NOMO-1 treated with DMSO at 0.1 percent for 48 hours (cell line): Measurements from ENCODE around the gene MZB1.

Experiments used
- DNase-seq: peaks from one replicate; lab custom pipeline; 2025; ENCODE audit not compliant: unreplicated experiment; lab: John Stamatoyannopoulos, UW

Gene MZB1, protein sequence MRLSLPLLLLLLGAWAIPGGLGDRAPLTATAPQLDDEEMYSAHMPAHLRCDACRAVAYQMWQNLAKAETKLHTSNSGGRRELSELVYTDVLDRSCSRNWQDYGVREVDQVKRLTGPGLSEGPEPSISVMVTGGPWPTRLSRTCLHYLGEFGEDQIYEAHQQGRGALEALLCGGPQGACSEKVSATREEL

DNA sequence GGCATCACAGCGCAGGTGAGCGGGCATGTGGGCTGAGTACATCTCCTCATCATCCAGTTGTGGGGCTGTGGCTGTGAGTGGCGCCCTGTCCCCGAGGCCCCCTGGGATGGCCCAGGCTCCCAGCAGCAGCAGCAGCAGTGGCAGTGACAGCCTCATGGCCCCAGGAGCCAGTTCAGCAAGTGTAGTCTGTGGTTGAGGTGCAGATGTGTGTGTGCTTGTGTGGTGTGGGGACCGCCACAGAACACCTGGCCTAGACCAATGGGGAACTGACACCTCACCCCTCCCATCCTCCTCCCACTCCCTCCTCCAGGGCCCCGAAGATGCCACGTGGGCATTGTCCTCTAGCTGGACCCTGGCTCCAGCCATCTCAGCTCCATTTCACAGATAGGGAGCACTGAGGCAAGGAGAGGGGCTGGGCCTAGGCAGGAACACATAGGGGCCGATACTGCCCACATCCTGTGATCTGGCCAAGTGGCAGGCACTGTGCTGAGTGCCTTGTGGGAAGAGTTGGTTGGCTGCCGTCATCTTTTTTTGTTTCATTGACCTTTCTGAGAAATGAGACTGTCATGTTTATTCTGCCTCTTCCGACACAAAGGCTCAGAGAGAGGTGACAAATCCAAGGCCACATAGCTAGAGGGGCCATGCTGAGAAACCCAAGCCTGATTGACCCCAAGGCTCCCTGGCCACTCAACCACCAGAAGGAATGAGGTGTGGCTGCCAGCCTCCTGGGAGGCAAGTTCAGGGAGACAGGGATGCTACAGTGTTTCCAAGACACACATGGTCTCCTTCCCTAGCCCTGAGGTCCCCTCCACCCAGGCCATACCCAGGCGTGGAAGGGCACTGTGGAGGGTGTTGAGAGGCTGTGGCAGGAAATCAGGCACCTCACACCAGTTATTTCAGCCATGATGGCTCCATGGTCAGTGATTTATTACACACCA is at the start of gene MZB1:
TSS of gene MZB1 (minus strand) at position 213 of the 938 bp plus-strand sequence. CDS start at position 156, 57 bp downstream.
- no peak for DNase-seq

DNA sequence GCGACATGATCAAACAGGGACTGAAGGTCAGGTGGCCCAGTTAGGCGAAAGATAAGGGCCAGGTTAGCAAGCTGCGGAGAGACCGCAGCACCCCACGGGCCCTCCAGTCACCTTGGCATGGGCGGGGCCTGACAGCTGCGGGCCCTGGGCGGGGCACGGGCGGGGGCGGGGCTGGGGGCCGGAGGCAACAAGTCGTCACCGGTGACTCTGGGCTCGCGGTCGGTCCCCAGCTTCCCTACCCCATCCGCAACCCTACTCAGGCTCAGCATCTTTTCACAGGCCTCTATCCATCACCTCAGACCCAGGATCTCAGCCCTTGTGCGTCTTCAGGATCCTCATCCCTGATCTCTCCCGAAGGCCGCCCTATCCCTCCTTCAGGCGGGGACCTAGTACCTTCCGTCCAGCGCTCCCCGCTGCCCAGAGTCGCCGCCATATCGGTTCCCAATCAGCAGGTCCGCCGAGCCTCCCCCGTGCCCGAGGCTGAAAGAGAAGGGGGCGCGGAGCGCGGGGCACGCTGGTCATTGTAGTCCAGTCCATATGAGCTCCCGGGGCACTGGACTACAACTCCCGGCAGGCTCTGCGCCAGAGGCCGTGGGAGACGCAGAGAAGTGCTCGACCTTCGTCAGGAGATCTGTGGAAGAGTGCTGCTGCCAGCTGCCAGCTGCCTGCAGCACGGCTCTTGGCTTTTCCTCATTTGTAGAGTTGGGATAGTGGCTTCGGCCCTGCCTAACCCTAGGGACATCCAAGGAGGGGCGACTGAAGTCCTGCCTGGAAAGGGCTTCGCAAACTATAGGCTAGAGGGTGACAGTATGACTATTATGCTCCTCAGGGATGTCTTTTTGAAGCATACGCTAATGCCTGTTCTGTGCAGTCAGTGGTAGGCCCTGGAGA is 49.5 kb upstream of the MZB1 start, which contains the start of gene DNAJC18:
TSS of gene DNAJC18 (minus strand) at position 513 of the 891 bp plus-strand sequence. CDS start at position 433, 80 bp downstream.
- peak; percentile 85 for DNase-seq

DNA sequence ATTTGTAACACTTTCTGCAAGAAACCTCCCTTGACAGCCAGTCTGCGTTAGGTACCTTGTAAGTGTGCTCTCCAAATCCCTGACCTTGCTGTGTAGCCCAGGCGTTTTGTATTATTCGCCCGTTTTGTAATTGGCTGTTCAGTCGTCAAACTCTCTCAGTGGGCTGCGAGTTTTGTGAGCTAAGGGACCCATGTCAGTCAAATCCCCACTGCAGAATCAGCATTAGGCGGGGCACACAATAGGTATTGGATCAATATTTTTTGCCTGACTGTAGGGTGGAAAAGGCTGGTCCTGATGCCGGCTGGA is 48.9 kb upstream of the MZB1 start:
- no peak for DNase-seq

DNA sequence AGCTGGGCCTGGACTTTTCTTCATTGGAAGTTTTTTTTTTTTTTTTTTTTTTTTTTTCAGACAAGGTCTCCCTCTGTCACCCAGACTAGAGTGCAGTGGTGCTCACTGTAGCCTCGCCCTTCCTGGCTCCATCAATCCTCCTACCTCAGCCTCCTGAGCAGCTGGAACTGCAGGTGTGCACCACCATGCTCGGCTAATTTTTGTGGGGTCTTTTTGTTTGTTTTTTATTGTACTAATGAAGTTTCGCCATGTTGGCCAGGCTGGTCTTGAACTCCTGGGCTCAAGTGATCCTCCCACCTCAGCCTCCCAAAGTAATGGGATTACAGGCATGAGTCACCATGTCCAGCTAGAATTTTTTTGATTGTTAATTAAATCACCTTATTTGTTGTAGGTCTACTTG is 46.0 kb upstream of the MZB1 start:
- DNase-seq: no peak

DNA sequence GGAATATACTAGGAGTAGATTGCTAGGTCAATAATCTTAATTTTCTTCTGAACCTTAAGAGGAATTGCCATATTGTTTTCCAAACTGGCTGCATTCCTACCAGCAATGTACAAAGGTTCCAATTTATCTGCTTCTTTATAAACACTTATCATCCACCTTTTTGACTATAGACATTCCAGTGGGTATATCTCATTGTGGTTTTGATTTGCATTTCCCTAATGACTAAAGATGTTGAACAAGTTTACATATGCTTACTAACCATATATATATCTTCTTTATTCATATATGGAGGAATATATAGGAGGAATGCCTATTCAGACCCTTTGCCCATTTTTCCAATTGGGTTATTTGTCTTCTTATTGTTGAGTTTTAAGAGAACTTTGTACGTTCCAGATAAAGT is 42.0 kb upstream of the MZB1 start:
- no peak for DNase-seq

DNA sequence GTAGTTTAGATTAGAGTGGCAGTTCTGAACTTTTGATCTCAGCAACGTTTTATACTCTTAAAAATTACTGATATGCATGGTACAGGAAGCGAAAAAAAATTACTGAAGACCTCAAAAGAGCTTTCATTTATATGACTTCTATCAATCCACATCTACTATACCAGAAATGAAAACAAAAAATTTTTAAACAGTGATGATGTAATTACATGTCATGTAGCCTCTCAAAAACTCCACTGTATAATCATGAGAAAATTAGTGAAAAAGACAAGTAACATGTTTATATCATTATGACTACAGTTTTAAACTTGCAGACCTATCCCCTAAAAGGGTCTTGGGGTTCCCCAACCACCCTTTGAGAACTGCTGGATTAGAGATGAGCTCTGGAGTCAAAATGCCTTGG is 40.3 kb upstream of the MZB1 start:
- DNase-seq: no peak

DNA sequence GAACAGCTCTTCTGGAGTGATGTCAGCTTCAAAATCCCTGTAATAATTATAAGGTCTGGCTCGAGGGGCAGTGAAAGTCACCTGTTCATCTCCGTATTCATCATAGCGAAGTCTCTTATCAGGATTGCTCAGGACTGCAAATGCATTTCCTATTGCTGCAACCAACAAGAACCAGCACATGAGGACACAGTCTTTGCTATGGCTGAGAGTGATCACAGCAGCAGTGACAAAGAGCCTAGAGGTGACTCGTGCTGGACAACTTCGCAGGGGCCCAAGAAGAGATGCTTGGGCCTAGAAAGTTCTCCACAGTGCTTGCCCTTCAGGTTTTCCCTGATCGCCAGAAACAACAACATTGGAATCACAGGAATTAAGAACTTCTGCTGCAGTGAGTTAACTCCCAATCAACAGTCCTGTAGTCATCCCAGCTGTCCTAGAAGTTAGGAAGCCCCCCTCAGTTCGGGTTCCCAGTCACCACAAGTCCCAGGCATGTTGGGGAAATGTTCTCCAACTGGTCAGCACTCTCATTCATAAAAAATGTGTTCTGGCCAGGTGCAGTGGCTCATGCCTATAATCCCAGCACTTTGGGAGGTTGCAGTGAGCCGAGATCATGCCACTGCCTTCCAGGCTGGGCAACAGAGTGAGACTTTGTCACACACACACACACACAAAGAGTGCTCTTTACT is 36.6 kb upstream of the MZB1 start:
- no peak for DNase-seq

DNA sequence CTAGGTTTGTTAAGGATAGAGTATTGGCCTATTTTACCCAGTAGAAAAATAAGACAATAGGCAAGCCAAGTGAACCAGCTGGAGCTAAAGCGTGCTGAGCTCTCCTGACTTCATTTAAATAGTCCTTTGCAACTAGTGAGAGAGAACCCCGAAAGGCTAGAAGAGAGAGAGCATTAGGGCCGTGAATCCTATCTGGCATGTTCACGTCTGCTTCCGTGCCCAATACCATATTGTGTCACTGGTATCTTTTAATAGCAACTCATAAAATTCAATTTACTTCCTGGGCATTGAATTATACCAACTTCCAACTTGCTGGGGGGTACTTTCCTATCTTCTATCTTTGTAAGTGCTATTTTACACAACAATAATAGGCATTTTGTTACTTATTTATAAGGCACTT is 35.8 kb upstream of the MZB1 start:
- no peak for DNase-seq

DNA sequence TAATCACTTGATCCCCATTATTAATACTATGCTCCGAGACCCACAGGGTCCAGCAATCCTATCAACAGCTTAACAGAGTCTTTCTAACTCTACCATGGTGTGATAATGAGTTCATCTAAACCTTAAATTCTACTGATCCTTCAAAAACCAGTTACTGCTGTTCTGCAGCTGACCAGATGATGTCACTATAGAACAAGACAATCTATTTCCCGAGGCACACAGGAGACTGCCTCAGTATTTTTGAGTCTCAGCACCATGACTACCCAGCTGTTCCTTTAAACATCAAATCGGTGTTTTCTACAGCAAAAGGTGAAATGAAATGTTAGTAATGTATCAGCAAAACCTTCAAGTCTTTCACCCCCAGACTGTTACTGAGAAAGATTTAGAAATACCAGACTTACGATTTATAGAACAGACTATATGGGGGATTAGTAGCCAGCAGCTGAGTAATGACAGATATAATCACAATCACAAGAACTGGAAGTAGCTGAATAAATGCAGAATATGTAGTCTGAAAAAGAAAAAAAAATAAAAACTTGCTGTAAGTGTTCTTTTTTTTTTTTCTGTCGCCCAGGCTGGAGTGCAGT is 32.7 kb upstream of the MZB1 start:
- DNase-seq: peak; percentile 82

DNA sequence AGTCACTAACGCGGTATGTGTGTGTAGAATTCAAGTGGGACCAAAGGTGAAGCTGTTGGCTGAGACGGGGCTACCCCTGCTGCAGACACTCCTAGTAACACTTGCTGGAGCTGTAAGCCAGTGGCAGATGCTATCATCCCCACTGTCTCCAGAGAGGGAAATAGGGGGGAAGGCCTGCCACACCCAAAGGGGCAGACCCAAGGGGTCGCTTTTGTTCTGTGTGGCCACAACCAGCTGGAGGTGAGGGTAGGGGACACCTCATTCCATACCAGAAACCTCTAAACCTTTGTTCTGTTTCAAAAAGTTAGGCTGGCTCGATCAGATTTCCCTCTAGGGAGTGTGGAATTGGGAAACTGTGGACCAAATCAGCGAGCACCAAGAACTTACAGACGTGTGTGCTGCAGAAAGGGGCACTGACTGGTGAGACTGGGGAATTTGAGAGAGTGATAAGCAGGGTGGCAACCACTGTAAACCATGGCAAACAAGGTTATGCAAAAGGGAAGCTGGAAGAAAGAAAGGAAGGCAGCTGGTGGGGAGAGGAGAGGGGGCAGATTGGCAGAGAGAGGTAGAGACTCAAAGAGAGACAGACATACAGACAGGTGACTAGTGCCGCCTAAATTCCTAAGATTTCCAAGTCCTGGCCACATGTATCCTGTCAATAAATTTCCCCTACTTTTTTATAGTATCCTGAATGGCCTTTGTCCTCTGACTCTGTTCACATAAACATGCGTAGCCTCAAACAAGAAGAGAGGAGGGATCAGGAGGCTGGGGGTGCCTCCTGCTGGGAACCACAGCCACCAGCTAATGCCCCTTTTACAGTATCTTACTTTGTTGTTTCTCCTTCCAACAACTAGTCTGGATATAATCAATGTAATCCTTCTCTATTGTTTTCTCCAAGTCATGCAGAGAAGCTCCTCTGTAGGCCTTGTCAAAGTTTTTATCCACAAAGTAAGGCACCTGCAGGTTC is 29.8 kb upstream of the MZB1 start:
- no peak for DNase-seq

DNA sequence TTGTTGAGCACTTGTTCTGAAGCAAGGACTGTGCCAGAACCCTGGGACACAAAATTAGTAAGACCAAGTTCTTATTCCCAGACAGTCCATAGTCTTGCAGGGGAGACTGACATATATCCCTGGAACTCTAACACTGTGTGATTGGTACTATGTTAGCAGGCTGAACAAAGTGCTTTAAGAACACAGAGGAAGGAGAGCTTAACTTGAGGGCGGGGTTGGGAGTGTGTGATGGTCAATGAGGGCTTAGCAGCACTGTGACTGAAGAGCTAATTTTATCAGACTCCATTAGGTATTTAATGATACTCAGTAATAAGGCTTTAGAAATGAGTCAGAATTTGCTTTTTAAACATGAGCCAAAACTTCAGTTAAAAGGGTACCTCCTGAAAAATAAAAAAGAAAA is 29.1 kb upstream of the MZB1 start:
- DNase-seq: no peak

DNA sequence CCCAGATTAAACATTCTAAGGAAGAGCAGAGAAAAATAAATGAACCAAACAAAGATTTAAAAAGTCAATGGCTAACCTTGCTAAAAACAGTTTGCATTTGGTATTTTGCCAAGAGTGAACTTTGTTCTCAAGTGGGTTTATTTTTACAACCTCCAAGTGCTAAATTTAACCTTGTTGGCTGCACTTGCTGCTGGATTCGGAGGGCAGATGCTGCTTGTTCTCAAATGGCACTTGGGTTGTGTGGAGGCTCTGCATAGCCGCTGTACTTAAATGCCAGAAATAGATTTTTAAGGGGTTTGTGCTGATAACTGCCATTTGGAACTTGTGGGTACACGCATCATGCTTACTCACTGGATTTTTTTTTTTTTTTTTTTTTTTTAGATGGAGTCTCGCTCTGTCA is 27.5 kb upstream of the MZB1 start:
- no peak for DNase-seq

DNA sequence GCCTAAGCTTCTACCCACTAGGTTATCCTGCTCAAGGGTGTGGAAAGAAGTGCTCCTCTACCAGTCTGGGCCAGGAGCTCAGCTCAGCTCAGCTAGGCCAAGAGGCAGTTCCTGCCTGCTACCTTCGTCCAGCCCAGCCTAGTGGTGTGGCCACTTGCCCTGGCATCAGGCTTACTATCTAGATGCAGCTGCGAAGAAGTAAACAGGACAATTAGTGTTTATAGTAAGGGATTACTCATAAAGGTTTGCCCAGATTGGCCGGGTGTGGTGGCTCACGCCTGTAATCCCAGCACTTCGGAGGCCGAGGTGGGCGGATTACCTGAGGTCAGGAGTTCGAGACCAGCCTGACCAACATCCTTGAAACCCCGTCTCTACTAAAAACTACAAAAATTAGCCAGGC is 26.9 kb upstream of the MZB1 start:
- no peak for DNase-seq

DNA sequence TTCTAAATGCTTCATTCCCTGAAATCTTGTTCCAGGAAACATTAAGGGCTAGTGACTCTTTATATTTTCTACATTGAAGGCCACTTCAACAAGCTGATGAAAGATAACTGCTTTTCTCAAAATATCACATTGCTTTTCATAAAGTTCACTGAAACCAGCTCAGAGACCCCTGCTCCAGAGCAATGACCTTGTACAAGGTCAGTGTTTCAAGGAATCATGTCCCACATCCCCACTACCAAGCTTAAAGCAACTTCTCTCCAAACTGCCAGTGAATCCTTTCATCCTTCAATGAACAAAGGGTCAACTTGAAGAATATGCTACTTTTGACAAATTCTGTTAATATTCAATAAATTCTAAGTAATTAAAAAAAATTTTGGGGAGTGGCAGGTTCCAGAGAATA is 26.2 kb upstream of the MZB1 start:
- DNase-seq: no peak

DNA sequence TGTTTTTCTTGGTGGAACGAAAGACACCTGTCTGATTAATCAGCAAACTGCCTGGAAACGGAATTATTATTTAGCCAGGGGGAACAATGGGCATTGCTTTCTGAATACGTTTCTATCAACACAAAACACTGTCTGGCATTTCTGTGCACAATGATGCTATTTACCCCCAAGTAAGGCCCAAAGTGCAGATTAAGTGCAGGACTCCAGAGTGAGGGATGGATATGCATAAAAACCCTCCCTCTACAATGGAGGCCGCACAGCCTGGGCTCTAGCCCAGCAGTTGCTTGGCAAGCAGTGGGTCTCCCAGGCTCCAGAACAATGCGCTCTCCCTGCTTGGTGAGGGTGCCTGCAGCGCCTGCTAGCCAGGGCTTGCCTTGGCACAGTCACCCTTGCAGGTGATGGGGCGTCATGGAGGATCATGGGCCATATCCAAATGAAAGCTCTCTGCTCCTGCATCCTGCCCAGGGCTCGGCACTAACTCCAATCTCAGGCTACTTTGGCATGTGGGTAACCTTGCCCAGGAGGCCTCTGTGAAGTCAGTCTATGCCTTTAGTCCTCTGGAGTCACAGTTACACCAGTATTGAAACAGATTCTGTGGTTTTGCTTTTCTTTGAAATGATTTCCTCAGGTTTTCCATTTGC is 25.6 kb upstream of the MZB1 start:
- DNase-seq: no peak

DNA sequence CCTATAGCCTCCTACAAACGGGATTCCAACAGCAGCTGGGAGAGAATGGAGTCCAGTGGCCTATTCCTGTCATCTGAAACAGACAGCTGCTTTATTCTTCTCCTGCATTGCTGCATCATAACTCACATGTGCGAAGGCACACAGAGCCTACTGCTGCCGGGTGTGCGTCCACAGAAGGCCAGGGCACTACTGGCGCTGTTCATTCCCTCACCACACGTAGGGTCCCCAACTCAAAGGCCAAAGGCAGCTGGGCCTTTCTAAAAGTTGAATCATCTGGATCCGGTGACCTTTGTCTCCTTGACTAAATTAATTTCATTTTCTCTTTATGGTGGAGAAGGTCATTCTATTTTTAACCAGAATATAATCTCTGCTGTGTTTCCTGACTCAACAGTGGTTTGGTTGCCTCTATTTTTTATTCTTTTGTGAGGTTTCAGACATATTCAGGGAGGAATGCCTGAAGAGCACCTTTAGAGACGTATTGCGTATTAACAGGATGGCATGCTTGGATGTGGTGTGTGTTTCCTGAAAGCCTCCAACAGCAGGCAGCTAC is 24.9 kb upstream of the MZB1 start:
- DNase-seq: no peak

DNA sequence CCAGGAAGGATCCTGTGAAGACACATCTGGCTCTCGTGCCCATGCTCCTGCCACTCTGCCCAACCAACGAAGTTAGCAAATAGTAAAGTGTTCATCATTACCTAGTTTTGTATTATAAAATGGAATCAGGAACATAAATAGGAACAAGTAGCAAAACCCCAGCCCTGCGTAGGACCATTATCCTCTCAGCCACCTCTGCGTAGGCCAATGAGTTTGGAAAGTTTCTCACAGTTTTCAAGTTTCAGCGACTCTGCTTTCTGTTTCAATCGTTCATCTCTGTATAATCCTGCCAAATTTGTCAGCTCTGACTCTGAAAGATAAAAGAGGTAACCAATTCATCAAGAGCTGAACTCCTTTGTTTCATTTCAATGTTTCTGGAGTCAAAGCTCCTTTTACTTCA is 24.2 kb upstream of the MZB1 start:
- DNase-seq: no peak

DNA sequence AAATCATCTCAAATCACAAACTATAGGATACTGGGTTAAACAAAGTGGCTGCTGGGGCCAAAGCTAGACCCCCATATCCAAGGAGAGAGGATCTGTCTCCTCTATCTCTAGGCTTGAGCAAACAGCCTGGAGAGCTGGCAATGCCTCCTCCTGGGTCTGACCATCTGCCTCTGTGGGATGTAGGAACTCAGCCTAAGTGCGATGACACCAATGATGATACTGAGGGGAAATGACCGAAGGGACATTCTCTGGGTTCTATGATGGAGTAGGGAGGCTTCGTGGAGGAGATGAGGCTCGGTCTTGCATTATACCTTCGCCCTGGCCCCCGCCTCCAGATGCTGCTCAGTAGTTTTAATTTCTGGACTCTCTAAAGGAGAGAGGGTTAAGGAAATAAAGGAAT is 23.4 kb upstream of the MZB1 start:
- no peak for DNase-seq
